Caco-2 (cell line): ENCODE data around the gene WDR54. TPM values are rescaled to one million over a fixed set of nuclear protein-coding genes. Genes with fewer than 3 reads are reported as not detected.

Experiments
- BruUV-seq: library from RNA; stranded (reverse); fragments of 400-500 nt; replicated peaks from 2 replicates; lab custom pipeline; 2021; lab: Mats Ljungman, UMichigan
- CTCF ChIA-PET: fragments of 300-600 bp; sonication (Branson Sonifier 250); formaldehyde crosslinking; loops from one replicate; lab custom pipeline; 2022; ENCODE audit warnings: antibody characterized with exemption; lab: Charles Lee
- POLR2A ChIA-PET: fragments of 300-600 bp; sonication (Branson Sonifier 250); formaldehyde crosslinking; loops from one replicate; lab custom pipeline; 2022; ENCODE audit warnings: antibody characterized with exemption; lab: Charles Lee
- DNase-seq, 2 experiments: peaks; one replicate each; pipeline versions ENCODE4 v3.0.0 to v3.0.0-alpha.2; 2020 to 2022
- H3K27me3 ChIP-seq: replicated peaks from 2 replicates; pipeline ENCODE4 v1.6.0; 2011; ENCODE audit warnings: low read length; ENCODE audit not compliant: control insufficient read depth, insufficient read depth
- H3K36me3 ChIP-seq: 2 replicates; pipeline ENCODE4 v1.5.1; 2011; ENCODE audit warnings: low read length; ENCODE audit not compliant: control insufficient read depth, insufficient read depth
- H3K4me1 ChIP-seq: fragments of 250-450 bp; sonication (Bioruptor Pico); 2 replicates; pipeline ENCODE4 v1.5.1; 2020; ENCODE audit warnings: mild to moderate bottlenecking
- H3K4me3 ChIP-seq: 2 replicates; pipeline ENCODE4 v1.5.1; 2011; ENCODE audit warnings: low read depth, mild to moderate bottlenecking, control low read depth, low read length
- H3K9me3 ChIP-seq: fragments of 250-450 bp; sonication (Bioruptor Pico); 2 replicates; pipeline ENCODE4 v1.5.1; 2020; ENCODE audit warnings: mild to moderate bottlenecking, moderate library complexity
- H3K27ac Mint-ChIP-seq: one replicate; pipeline ENCODE4 v1.8.0; 2022; ENCODE audit warnings: mixed read lengths; ENCODE audit not compliant: unreplicated experiment
- H3K27me3 Mint-ChIP-seq: one replicate; pipeline ENCODE4 v1.8.0; 2022; ENCODE audit warnings: mixed read lengths; ENCODE audit not compliant: insufficient read depth, unreplicated experiment
- H3K36me3 Mint-ChIP-seq: one replicate; pipeline ENCODE4 v1.8.0; 2022; ENCODE audit warnings: mild to moderate bottlenecking, mixed read lengths; ENCODE audit not compliant: insufficient read depth, unreplicated experiment
- H3K4me1 Mint-ChIP-seq: one replicate; pipeline ENCODE4 v1.8.0; 2022; ENCODE audit warnings: low read depth, mixed read lengths; ENCODE audit not compliant: unreplicated experiment
- H3K4me3 Mint-ChIP-seq: one replicate; pipeline ENCODE4 v1.8.0; 2022; ENCODE audit warnings: mild to moderate bottlenecking, moderate library complexity, mixed read lengths; ENCODE audit not compliant: unreplicated experiment
- H3K9me3 Mint-ChIP-seq: one replicate; pipeline ENCODE4 v1.8.0; 2022; ENCODE audit warnings: mixed read lengths; ENCODE audit not compliant: unreplicated experiment
- intact Hi-C: fragments of 100-400 bp; cut with micrococcal nuclease; formaldehyde crosslinking; loops from one replicate; pipeline ENCODE4 v1.10.0; 2022; ENCODE audit not compliant: unreplicated experiment
- total RNA-seq: library from RNA; stranded (reverse); gene quantifications from 2 replicates; pipeline ENCODE4 v1.2.3, GENCODE V29; 2022
- TF ChIP-seq, protein P1 (sequence below), 2 experiments: fragments of 200-600 bp in 1 of 2; IDR thresholded peaks; 1 replicate in 1 of 2; 2 replicates in 1 of 2; pipeline versions ENCODE4 v1.5.1 to v1.8.0; 2011 to 2022; ENCODE audit warnings: antibody characterized with exemption in 1 of 2, control low read depth in 1 of 2, inconsistent platforms in 1 of 2, low read depth in 1 of 2, low read length in 1 of 2, mild to moderate bottlenecking in 1 of 2, moderate library complexity in 1 of 2; ENCODE audit not compliant: insufficient read depth in 1 of 2, severe bottlenecking in 1 of 2, unreplicated experiment in 1 of 2

Gene WDR54
- total RNA-seq, 1 experiment from 2014 or later: 9.9 TPM

DNA sequence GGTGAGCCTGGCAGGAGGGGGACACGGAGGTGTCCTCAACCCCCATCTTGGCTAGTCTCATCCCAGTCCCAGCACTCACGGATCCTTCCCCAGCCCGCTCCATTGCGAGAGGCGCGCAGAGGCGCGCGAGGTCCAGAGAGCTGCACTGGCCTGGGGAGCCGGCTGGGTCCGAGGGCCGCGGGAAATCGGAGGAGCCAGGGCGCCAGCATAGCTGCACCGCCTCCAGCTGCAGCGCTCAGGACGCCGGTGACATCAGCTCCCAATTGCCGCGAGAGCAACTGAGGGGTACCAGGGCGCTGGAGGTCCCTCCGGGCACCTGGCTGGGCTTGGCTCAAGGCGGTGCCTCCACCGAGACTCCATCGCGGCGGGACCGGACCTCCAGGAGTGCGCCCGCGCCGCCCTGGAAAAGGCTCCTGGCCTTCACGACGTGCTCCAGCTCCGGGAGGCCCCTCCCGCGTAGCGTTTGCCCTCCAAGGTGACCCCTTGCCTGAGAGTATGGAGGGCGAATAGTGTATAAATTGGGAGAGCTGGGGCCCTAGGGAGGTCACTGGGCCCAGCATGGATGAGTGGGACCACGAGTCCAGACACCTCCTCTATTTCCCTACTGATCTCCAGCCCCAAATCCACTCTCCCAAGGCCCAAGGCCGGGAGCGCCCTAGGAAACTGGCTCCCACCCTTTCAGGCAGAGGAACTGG is 14.7 kb downstream of the WDR54 start:
- Histone ChIP-seq H3K4me1 (peaks cover 5% of the 10 kb centered on the region; the same call in 1 of the 2 replicates), H3K4me3 (no peak overlapping the region), H3K36me3 (peaks cover 8% of the 10 kb centered on the region; the same call in 1 of the 2 replicates), H3K27me3 (no peaks in the 10 kb centered on the region), H3K9me3 (no peaks in the 10 kb centered on the region)
- peaks cover 58% of the 10 kb centered on the region for H3K36me3 Mint-ChIP-seq
- CTCF ChIA-PET: no interaction called here
- peaks cover 13% of the 10 kb centered on the region for H3K4me1 Mint-ChIP-seq
- TF ChIP-seq, protein P1, sequence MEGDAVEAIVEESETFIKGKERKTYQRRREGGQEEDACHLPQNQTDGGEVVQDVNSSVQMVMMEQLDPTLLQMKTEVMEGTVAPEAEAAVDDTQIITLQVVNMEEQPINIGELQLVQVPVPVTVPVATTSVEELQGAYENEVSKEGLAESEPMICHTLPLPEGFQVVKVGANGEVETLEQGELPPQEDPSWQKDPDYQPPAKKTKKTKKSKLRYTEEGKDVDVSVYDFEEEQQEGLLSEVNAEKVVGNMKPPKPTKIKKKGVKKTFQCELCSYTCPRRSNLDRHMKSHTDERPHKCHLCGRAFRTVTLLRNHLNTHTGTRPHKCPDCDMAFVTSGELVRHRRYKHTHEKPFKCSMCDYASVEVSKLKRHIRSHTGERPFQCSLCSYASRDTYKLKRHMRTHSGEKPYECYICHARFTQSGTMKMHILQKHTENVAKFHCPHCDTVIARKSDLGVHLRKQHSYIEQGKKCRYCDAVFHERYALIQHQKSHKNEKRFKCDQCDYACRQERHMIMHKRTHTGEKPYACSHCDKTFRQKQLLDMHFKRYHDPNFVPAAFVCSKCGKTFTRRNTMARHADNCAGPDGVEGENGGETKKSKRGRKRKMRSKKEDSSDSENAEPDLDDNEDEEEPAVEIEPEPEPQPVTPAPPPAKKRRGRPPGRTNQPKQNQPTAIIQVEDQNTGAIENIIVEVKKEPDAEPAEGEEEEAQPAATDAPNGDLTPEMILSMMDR (IDR thresholded peaks at IDR 0.05; ENCODE audit: insufficient read depth in 1 of 2, low read depth in 1 of 2, low read length in 1 of 2, severe bottlenecking in 1 of 2, unreplicated experiment in 1 of 2): no peak
- no peaks in the 10 kb centered on the region for H3K27me3 Mint-ChIP-seq
- no TSS peak for BruUV-seq
- peak overlapping the region; percentile 75 for H3K27ac Mint-ChIP-seq
- POLR2A ChIA-PET: no interaction called here
- no peak for DNase-seq
- H3K4me3 Mint-ChIP-seq: no peak overlapping the region
- intact Hi-C loops: no loop called here
- no peaks in the 10 kb centered on the region for H3K9me3 Mint-ChIP-seq

DNA sequence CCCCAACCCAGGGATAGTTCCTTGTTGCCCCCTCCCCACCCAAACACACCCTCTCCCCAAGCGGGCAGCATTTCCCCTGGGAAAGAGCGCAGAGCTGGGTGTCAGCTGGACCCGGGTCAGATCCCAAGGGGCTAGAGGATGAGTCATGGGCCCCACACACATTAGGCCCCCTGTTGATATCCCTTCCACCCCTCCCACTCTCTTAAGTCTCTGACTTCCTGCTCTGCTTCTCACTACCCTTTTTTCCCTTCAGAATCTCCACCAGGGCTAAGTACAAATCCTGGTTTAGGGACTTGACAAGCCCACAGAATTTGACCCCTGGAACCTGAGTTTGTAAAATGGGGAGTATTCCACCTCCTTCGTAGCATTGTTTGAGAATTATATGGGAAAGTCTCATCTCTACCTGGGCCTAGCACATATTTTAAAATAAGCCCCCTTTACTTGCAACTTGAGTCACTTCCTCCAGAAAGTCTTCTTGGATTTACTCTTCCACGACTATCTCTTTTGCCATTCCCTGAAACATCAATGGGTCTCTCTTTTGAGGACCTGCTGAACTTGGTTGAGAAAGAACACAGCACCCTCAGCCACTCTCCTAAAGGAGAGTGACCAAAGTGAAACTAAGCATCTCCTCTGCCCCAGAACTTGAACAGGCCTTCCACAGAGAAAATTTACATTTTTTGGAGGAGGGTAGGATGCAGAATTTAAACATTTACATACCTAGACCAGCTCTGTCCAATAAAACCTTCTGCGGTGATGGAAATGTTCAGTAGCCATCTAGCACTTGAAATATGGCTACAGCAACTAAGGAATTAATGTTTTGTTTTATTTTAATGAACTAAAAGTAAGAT is 15.5 kb downstream of the WDR54 start:
- Mint-ChIP-seq H3K9me3 (no peaks in the 10 kb centered on the region), H3K36me3 (peaks cover 56% of the 10 kb centered on the region), H3K4me1 (peaks cover 13% of the 10 kb centered on the region), H3K27me3 (no peaks in the 10 kb centered on the region), H3K4me3 (no peak overlapping the region), H3K27ac (no peak overlapping the region)
- ChIA-PET POLR2A (no interaction called here), CTCF (no interaction called here)
- no peak for DNase-seq
- BruUV-seq: no TSS peak
- peaks cover 8% of the 10 kb centered on the region for H3K36me3 ChIP-seq
- no peak overlapping the region for H3K4me3 ChIP-seq
- intact Hi-C loops: no loop called here
- no peaks in the 10 kb centered on the region for H3K9me3 ChIP-seq
- peaks cover 5% of the 10 kb centered on the region; the same call in 1 of the 2 replicates for H3K4me1 ChIP-seq
- no peaks in the 10 kb centered on the region for H3K27me3 ChIP-seq
- TF ChIP-seq, protein P1 (IDR thresholded peaks at IDR 0.05; ENCODE audit: insufficient read depth in 1 of 2, low read depth in 1 of 2, low read length in 1 of 2, severe bottlenecking in 1 of 2, unreplicated experiment in 1 of 2): no peak

DNA sequence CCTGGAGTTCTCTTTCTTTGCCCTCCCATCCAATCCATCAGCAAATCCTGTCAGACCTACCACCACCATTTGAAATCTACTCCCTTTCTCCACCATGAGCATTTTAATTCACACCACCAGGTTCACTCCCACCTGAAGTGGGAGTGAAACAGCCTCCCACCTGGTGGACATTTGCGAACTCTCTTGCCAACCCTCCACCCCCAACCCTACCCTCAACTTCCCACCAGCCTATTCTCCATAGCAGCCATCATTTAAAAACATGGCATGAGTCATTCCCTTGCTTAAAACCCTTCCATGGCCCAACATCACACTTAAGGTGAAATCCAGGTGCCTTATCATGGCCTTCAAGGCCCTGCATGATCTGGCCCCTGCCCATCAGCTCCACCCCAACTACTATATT is 16.7 kb downstream of the WDR54 start:
- intact Hi-C loops: no loop called here
- Histone ChIP-seq H3K4me3 (no peak overlapping the region), H3K4me1 (peaks cover 12% of the 10 kb centered on the region; the same call in 1 of the 2 replicates), H3K27me3 (no peaks in the 10 kb centered on the region), H3K9me3 (no peaks in the 10 kb centered on the region), H3K36me3 (peaks cover 7% of the 10 kb centered on the region)
- Mint-ChIP-seq H3K27me3 (no peaks in the 10 kb centered on the region), H3K4me1 (peaks cover 13% of the 10 kb centered on the region), H3K36me3 (peaks cover 53% of the 10 kb centered on the region), H3K4me3 (no peak overlapping the region), H3K27ac (peak overlapping the region; percentile 49), H3K9me3 (no peaks in the 10 kb centered on the region)
- TF ChIP-seq, protein P1 (IDR thresholded peaks at IDR 0.05; ENCODE audit: insufficient read depth in 1 of 2, low read depth in 1 of 2, low read length in 1 of 2, severe bottlenecking in 1 of 2, unreplicated experiment in 1 of 2): no peak
- ChIA-PET CTCF (no interaction called here), POLR2A (interaction anchor here (0.5 kb wide), 1 partner anchor 13 kb away, joined by 5 read pairs; no protein-coding TSS in a partner anchor)
- no peak for DNase-seq
- BruUV-seq: no TSS peak
